NK-92 (cell line): ENCODE data around the gene NOL9.

Experiments used
- DNase-seq: peaks from one replicate; lab custom pipeline; 2025; ENCODE audit not compliant: unreplicated experiment; lab: John Stamatoyannopoulos, UW

NOL9 gene

DNA sequence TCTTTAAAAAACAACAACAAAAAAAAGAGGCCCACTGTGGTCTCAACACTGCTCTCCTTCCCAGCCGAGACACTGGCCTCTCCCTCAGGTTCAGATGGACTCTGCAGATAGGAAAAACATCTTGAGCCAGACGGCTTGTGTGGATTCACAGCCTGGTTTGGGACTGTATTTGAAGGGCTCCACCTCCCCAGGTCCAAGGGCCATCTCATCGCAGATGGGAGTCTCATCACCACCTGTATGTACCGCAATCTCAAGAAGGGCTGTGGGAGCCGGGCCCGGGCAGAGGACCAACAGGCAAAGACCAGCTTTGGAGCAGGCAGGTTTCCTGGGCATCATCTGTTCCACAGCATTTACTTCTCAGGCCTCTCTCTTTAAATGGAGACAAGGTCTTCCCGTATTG is 35.7 kb upstream of the NOL9 start:
- DNase-seq, result no peak

GRCh38 chr1:6588893-6589520 is 34.7 kb upstream of the NOL9 start:
- no peak for DNase-seq

- no peak for DNase-seq
Observed at GRCh38 chr1:6588128-6588892, 34.0 kb upstream of the NOL9 start.

- DNase-seq, result no peak
Observed at GRCh38 chr1:6587261-6588005, 33.1 kb upstream of the NOL9 start.

DNA sequence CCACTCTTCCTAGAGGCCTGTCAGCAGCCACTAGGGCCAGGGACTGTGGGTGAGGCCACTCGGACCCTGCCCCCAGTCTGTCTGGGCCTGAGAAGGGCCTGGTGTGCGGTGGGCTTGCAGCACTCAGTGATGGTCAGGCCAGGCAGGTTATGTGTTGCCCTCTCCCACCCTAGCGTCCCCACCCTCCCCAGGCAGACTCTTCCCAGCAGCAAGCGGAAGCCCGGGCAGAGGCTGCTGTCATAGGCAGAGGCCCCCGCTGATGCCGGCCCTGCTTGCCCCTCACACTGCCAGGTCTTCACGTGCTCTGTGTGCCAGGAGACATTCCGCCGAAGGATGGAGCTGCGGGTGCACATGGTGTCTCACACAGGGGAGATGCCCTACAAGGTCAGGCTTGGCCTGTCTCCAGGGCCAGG is 32.1 kb upstream of the NOL9 start:
- no peak for DNase-seq

- no peak for DNase-seq
Observed at GRCh38 chr1:6585841-6586240, 31.5 kb upstream of the NOL9 start.

GRCh38 chr1:6585081-6585722 is 30.9 kb upstream of the NOL9 start:
- no peak for DNase-seq

DNA sequence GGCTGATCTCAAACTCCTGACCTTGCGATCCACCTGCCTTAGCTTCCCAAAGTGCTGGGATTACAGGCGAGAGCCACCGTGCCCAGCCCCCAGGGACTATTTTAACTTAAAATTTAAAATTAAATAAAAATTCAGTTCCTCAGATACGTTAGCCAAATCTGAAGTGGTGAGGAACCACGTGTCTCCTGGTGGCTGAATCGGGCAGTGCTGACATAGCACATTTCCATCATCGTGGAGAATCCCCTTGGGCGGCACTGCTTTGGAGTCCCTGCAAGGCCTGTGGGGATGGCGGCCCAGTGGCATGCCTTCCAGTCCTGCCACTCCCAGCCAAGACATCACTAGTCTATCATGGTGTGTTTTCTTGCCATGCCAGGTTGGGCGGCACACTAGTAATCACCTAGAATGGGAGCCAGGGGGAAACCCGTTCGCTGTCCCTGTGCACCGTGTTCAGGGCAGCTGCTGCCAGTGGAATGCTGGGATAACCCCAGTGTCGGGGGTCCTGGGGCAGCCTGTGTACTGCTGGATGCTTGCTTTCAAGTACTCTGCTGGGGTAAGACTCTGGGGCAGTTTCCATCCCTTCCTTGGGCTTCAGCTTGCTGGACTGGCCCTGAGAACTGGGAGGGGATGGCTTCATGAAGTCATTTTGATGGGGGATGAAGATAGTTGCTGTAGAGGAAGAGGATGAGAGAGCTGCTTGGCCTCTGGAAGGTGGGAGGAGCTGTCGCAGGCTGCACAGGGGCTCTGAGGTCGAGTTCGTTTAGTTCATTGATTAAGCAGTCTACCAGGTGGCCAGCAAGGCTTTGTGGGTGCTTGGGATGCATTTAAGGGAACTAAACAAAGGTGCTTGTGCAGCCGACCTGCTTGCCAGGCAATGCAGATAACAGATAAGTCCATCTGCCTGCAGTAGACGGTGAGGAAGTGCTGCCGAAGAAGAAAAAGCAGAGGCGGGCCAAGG is 30.1 kb upstream of the NOL9 start:
- DNase-seq, result no peak

- DNase-seq, result no peak
Observed at GRCh38 chr1:6582370-6582769, 28.1 kb upstream of the NOL9 start.

DNA sequence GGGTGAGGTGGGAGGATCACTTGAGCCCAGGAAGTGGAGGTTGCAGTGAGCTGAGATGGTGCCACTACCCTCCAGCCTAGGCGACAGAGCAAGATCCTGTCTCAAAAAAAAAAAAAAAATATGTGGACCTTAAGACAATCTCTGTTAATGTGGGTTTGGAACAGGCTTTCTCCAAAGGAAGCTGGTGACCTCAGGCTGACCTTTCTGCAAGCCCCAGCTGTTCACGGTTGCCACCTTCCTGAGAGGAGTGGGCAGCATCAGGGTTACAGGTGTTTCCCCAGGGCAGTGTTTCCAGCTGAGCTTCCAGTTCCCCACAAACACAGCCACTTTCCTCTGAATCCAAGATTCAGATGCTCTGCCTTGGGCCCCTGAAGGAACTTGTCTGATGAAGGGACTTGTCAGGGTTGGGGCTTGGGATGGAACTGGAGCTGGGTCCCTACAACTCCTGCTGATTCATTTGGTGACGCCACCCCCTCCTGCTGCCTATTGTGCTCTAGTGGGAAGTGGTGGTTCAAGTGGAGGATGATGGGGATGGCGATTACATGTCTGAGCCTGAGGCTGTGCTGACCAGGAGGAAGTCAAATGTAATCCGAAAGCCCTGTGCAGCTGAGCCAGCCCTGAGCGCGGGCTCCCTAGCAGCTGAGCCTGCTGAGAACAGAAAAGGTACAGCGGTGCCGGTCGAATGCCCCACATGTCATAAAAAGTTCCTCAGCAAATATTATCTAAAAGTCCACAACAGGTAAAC is 27.4 kb upstream of the NOL9 start:
- no peak for DNase-seq

DNA sequence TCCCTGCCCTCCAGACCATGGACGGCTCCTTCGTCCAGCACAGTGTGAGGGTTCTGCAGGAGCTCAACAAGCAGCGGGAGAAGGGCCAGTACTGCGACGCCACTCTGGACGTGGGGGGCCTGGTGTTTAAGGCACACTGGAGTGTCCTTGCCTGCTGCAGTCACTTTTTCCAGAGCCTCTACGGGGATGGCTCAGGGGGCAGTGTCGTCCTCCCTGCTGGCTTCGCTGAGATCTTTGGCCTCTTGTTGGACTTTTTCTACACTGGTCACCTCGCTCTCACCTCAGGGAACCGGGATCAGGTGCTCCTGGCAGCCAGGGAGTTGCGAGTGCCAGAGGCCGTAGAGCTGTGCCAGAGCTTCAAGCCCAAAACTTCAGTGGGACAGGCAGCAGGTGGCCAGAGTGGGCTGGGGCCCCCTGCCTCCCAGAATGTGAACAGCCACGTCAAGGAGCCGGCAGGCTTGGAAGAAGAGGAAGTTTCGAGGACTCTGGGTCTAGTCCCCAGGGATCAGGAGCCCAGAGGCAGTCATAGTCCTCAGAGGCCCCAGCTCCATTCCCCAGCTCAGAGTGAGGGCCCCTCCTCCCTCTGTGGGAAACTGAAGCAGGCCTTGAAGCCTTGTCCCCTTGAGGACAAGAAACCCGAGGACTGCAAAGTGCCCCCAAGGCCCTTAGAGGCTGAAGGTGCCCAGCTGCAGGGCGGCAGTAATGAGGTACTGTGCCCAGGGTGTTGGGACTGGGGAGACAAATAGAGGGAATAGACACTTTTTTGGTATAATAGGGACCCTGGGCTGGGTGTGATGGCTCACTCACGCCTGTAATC is 26.5 kb upstream of the NOL9 start:
- no peak for DNase-seq

- no peak for DNase-seq
Observed at GRCh38 chr1:6580119-6580592, 25.8 kb upstream of the NOL9 start.

DNA sequence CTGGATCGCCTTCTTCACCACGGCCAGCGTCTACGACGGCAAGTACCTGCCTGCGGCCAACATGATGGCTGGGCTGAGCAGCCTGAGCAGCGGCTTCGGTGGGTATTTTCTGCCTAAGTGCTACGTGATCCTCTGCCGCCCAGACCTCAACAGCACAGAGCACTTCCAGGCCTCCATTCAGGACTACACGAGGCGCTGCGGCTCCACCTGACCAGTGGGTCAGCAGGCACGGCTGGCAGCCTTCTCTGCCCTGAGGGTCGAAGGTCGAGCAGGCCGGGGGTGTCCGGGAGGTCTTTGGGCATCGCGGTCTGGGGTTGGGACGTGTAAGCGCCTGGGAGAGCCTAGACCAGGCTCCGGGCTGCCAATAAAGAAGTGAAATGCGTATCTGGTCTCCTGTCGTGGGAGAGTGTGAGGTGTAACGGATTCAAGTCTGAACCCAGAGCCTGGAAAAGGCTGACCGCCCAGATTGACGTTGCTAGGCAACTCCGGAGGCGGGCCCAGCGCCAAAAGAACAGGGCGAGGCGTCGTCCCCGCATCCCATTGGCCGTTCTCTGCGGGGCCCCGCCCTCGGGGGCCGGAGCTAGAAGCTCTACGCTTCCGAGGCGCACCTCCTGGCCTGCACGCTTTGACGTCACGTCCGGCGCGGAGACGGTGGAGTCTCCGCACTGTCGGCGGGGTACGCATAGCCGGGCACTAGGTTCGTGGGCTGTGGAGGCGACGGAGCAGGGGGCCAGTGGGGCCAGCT is 25.2 kb upstream of the NOL9 start, which contains the start of gene ZBTB48:
TSS of gene ZBTB48 (plus strand) at position 621 of the 745 bp plus-strand sequence. CDS start 616 bp downstream, outside the sequence.
- peak; percentile 58 for DNase-seq

- DNase-seq, result no peak
Observed at GRCh38 chr1:6578624-6579373, 24.5 kb upstream of the NOL9 start.

DNA sequence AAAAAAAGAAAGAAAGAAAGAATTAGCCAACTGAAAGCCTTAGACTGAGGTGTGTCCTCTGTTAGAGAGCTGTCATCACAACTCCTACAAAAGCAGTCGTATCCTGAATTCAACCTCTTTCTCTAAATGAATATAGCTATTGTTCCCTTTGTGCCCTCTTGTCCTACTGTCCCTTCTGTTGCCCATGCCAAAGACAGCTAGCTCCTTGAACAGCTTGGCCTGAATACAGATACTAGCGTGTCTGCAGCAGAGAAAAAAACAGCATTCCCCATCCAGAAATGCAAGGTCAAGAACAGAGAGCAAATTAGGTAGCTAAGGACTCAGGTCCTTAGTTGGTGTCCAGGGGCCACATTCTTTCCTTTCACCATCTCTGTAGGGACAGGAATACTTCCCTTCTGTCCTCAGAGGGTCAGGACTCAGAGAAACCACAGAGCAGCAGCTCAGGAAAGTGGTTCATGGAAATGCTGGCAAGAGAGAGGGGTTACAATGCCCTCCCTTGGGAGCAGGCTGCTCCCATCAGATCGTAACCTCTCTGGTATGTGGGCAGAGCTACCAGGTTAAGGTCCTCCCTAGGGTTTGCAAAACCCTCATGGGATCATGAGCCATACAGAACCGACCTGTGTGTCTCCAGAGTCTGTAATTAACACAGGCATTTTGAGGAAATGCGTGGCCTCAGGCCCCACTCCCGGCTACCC is 23.7 kb upstream of the NOL9 start:
- no peak for DNase-seq

- no peak for DNase-seq
Observed at GRCh38 chr1:6574818-6575217, 20.5 kb upstream of the NOL9 start.
